HG02943 (cell line): ENCODE data around the gene VGLL4.

Experiments
- ATAC-seq: cut with Tn5 transposase; IDR thresholded peaks from one replicate; pipeline ENCODE4 v1.9.1; 2021; ENCODE audit warnings: mild to moderate bottlenecking, low read depth, moderate library complexity; ENCODE audit not compliant: unreplicated experiment

Gene VGLL4

GRCh38 chr3:11632564-11632963 is 11.2 kb downstream of the VGLL4 start:
- ATAC-seq: no peak

GRCh38 chr3:11631820-11632219 is 11.9 kb downstream of the VGLL4 start:
- ATAC-seq: no peak

GRCh38 chr3:11629716-11630115 is 14.0 kb downstream of the VGLL4 start:
- no peak for ATAC-seq

DNA sequence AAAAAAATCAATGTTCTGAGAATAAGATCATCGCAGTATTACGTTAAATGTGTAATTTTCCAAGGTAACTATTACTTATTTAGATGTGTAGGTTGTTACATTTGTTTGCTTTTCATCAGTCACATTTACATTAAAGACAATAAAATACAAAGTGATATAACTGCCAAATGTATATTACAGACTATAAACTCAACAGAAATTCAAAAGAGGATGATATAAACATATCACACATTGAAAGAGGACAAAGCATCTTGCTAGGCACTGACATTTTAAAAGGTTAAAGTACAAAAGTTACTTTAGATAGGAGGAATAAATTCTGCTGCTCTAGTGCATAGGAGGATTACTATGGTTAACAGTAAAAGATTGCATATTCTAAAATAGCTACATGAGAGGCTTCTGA is 16.1 kb downstream of the VGLL4 start:
- ATAC-seq: no peak

- no peak for ATAC-seq
Observed at GRCh38 chr3:11626084-11626463, 17.6 kb downstream of the VGLL4 start.

DNA sequence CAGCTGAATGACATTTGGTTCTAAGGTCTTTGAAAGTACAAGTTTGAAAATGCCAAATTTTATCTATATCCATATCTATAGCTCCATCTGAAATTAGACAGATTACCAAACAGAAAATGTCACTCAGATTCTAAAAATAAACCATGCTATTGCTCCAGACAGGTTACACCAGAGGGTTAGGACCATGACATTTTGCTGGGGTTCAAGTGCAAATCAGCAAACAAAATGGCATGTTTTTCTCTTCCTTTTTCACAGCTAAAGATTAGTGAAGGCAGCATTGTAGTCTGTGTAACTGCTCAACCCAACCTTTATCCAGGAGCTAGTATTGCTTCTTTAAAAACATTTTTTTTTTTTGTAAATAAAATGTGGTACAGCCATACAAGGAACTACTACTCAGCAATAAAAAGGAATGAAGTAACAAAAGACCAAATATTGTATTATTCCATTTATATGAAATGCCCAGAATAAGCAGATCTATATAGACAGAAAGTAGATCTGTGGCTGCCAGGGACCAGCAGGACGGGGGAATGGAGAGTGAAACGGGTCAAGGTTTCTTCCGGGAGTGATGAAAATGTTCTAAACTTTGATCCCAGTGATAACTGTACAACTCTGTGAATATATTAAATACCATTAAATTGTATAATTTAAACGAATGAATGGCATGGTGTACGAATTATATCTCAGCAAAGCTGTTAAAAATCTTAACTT is 18.2 kb downstream of the VGLL4 start:
- ATAC-seq: no peak

GRCh38 chr3:11624704-11625375 is 18.9 kb downstream of the VGLL4 start:
- ATAC-seq: no peak

DNA sequence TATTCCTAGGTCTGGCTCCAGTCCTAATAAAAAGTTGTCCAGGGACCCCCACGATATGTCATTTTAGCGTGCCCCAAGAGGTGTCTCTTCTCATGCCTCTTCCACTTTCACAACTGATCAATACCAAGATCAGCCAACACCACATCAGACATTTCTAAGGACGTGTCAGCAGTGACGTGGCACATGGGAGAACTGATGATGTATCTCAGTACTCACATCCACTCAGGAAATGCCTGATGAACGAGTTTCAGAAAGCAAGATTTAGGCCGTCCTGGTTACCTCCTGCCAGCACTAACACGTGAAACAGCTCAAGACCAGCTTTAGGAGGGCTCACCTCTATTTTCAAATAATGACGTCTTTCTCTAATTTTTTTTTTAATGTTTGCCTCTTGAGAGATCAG is 19.6 kb downstream of the VGLL4 start:
- ATAC-seq: no peak

- ATAC-seq: no peak
Observed at GRCh38 chr3:11622586-11623550, 20.8 kb downstream of the VGLL4 start.

- ATAC-seq: no peak
Observed at GRCh38 chr3:11621077-11621476, 22.6 kb downstream of the VGLL4 start.

GRCh38 chr3:11619946-11620652 is 23.6 kb downstream of the VGLL4 start:
- no peak for ATAC-seq

GRCh38 chr3:11619461-11619860 is 24.3 kb downstream of the VGLL4 start:
- no peak for ATAC-seq

DNA sequence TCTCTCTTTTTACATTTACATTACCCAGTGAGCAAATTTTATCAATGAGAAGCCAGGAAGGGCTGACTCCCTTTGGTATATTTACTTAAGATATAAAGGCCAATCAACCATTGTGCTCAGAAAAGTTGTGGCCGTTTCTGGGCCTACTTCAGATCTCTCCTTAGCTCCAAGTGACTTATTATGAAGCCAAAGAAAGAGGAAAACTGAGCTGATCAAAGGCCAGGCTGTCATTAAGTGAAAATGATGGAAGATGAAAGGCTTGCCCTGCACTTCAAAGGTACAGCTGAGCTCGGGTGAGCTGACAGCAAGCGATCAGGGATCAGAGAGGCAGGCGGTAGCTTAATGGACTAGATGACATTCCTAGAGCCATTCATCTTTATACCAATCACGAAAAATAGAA is 24.8 kb downstream of the VGLL4 start:
- no peak for ATAC-seq

DNA sequence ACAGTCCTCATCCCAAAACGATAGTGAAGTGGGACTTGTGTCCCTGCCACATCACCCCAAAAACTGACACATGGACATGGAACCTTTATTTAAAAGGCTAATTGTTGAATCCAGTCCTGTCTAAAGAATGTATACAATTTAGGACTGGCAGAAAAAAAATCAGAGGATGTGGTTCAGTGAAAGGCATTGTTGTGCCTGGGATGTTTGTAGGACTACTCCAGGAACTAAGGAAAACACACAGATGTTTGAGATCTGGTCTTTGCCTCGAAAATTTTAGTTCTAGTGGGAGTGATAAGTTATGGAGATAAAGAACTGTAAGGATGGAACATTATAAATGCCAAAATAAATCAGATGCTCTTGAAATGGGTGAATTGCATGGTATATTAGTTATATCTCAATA is 27.2 kb downstream of the VGLL4 start:
- ATAC-seq: no peak

GRCh38 chr3:11613851-11614487 is 29.7 kb downstream of the VGLL4 start:
- no peak for ATAC-seq

DNA sequence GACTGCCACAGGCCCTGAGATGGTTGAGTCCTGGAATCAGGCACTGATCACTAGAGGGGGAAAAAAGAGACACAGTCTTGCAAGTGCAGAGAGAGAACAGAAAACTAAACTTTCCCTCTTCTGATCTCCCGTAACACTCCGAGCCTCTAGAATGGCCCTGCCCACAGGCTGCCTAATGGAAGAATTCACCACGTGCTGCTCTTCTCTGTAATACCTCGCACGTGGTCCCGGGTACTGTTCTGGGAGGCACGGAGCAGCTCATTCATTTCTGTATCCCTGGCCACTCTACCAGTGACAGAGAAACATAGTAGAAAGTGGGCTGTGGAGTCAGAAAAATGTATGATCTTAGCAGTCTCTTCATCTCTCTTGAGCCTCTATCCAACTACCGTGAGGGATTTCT is 30.4 kb downstream of the VGLL4 start:
- no peak for ATAC-seq

DNA sequence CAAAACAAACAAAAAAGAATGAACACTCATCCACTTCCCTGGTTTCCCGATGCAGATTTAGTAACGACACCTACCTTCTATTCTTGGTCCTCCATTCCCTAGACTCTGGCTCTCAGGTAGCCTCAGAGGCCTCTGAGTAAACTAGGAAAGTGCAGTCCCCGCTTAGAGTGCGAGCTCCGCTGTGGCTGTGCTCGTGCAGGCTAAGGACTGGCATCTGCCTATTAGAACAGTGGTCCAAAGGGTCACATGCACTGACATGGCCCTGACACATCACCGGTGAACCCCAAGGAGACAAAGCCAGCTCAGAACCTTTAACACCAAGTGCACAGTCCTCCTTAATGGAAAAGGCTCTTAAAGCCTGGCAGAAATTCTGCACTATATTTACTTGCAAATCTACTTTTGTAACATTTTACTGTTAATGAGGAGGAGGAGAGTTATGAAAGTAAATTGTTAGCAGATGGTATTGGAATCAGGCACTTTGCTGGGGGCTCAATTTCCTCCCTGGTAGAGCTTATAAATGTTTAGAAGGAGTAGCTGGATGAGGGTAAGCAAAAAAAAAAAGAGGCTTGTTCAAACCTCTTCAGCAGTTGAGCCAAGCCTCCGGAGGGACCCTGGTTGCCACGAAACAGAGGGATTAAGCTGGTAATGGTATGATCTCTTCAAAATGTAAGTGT is 31.1 kb downstream of the VGLL4 start:
- no peak for ATAC-seq

DNA sequence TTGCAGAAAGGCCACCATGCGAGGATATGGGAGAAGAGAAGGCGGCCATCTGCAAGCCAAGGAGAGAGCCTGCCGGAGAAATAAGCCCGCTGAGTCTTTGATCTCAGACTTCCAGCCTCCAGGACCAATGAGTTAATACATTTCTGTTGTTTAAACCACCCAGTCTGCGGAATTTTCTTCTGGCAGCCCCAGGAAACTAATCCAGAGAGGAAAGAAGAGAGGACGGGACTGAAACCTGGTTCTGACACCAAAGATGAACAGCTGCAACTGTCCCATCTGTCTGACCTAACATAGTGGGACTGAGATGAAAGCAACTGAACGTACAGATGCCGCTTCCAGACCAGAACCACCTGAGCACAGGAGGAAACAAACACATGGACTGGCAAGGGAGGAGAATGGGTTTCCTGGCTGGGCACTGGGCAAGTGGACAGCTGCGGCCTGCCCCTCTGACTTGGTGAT is 32.3 kb downstream of the VGLL4 start:
- ATAC-seq: no peak

DNA sequence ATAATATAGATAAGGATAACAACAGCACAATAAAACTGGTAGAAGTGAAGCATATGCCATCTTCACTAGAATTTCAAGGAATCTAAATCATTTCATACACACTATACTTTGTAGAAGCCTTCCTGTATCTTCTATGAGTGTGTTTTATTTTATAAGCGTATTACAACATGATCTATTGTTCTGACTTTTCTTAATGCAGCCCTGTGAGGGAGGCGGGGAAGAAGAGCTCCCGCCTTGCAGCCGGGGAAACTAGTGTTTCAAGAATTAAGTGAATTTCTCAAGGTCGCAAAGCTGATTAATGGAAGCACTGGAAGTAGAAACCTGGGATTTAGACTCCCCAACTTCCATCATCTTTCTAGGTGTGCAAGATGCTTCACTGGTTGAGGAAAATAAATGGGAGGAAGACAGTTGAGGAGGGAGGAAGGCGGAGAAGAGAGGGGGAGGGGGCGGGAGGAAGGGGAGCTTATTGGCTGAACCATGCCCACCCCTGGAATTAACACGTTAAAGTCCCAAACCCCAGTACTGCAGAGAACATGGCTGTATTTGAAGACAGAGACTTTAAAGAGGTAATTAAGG is 32.9 kb downstream of the VGLL4 start:
- ATAC-seq: no peak
